GM19438 (cell line): ENCODE data around the gene KLHL22.
"Not testable (repeated sequence)": the region's sequence is repeated elsewhere in the genome, so short reads cannot be mapped to it uniquely, and the experiment has no call there.

Experiments used
- ATAC-seq: cut with Tn5 transposase; IDR thresholded peaks from one replicate; pipeline ENCODE4 v1.9.1; 2021; ENCODE audit warnings: low read depth; ENCODE audit not compliant: unreplicated experiment

KLHL22 gene

DNA sequence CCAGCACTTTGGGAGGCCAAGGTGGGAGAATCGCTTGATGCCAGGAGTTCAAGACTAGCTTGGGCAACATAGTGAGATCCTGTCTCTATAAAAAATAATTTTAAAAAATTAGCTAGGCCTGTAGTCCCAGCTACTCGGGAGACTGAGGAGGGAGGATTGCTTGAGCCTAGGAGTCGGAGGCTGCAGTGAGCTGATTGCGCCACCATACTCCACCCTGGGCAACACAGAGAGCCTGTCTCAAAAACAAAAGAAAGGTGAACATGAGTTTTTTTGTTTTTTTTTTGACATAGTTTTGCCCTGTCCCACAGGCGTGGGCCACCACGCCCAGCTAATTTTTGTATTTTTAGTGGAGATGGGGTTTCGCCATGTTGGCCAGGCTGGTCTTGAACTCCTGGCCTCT, 29.5 kb upstream of the KLHL22 start:
- ATAC-seq: no peak

DNA sequence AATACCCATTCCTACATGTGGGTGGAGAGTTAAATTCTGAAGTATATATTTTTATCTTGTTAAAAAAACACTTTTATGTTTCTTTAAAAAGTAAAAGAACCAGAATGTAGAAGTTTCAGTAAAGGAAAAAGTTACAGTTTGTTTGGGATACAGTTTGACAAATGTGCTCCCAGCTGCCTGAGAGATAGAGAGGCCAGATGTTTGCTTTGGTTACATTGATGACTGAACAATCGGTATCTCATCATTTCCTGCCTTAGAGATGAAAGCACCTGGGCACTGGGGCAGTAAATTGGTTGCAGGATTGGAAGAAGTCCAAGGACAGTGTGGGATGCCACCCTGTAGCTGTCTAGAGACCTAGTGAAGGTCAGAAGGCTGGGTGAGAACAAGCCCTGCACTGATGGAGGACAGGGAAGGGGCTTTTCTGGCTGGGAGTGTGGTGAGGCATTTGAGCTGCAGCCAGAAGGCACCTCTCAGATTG, 28.4 kb upstream of the KLHL22 start:
- no peak for ATAC-seq

DNA sequence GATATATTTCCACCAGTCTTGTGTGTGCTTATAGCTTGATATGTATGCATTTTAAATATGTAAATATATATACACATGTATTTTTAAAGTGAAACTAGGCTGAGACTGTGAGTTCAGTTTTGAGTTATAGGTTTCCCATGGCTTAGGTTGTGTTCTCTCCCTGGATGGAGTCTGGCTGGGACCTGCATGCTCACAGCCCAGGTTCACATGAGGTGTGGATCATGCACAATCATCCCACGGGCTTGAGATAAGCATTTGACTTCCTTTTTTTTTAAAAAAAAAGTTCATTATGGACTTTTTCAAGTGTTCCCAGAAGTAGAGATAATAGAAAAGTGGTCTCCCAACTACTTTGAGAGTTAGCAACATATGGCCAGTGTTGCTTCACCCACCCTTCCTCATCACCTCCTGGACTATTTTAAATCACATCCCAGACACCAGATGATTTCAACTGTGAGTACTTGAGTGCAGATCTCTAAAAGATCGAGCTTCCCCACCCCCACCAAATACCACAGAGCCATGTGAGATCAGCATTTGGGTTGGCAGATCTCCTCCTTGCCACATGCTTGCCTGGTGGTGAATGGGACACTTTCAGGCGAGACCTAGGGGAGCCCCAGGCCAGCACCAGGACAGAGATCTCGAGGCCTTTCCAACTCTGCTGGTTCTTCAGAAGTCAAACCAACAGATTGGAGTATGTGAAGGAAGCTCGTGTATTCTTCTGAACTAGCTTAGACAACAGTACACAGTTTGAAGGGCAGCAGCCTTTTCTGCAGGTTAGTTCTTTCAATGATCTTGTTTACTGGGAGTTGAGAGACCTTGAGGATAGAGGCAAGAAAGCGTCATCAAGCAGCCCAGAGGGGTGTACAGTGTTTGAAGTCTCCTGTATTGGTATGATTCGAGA, 27.7 kb upstream of the KLHL22 start:
- ATAC-seq: no peak

DNA sequence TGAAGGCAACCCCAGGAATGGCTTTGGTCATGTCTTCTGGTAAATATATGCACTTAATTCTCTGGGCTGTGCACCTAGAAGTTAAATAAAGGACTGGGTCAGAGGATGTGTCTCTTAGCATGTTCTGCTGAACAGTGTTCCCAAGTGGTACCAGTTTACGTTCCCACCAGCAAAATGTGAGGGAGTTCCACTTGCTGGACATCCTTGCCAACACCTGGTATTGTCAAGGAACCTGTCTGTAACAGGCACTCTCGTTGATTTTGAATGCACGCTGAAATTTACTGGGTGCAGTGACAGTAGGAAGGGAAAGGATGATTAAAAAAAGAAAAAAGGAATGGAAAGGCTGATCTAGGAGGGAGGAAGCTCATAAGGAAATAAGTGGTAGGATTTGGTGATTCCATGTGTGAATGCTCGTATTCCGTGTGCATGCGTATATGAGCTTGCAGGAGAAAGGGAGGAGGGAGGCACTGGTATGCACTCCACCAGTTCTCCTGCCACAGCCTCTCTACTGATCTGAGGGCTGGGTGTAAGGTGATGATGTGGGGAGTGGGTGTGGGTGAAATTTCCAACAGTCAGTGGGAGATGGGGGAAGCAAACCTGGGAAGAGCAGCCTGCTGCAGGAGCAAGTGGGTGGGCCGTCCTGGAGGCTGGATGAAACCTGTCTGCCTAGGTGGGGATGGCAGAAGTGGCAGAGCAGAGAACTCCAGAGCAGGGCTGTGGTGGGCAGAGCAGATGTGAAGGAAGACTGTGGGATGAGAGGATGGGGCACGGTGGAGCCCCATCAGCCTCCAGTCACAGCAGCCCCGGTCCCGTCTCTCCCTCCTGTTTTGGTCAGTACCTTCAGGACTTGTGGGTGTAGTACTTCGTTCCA, 26.8 kb upstream of the KLHL22 start:
- no peak for ATAC-seq

DNA sequence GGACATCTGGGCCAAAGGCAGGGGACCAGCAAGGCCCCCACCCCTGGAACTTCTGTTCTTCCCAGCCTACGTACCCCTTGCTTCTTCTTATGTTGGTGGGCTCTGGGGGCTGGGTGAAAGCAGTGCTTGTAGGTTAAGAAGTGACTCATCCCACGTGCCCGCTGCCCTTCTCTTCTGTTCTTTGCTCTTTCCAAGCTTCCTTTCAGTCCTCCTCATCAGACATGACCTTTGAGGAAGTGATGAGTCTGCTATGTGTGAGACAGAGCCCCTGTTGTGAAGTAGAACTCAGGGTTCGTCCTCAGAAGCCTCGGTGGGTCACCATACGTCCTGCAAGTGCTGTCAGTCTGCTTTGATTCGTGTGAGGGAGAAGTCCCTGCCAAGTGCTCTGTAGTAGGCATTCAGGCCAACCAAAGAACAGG, 24.5 kb upstream of the KLHL22 start:
- ATAC-seq: no peak

DNA sequence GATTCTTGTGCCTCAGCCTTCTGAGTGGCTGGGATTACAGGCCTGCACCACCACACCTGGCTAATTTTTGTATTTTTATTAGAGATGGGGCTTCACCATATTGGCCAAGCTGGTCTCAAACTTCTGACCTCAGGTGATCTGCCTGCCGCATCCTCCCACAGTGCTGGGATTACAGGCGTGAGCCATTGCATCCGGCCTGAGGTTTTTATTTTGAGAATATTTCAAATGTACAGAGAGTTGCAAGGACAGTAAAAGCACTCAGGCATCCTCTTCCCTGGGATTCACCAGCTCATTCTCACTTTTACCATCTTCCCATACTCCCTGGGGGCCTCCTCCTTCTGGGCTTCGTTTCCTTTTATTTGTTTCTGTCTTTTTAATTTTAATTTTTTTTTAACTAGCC, 24.0 kb upstream of the KLHL22 start:
- ATAC-seq: no peak

DNA sequence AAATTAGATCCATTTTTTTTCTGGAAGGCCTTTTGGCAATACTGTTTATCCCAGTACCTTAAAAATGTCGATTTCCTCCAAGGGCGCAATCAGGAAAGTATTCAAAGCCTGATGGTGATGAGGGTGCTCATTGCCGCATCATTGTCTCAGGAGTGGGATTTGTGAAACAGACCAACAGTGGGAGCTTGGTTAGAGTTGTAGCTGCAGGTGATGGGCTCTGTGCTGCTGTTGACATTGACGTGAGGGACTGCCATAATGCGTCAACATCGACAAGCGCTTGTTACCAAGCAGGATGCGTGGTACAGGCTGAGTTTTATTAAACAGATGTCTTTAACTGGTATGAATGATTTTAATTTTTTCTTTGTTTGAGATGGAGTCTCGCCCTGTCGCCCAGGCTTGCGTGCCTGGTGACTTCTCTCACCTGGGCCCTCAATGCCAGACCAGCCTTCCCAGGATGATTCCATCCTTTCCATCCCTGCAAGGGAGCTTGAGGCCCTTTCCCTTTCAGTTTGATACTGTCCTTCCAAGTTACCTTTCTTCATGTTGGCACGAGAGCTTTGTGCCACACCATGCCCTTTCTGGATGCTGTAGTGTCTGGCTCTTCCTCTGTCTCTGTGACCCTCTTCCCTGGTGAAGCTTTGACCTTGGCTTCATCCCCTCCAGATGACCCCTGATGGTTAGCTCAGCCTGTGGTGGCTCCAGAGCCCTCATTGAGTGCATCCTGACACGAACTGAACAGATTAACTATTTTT, 22.4 kb upstream of the KLHL22 start:
- ATAC-seq: no peak

DNA sequence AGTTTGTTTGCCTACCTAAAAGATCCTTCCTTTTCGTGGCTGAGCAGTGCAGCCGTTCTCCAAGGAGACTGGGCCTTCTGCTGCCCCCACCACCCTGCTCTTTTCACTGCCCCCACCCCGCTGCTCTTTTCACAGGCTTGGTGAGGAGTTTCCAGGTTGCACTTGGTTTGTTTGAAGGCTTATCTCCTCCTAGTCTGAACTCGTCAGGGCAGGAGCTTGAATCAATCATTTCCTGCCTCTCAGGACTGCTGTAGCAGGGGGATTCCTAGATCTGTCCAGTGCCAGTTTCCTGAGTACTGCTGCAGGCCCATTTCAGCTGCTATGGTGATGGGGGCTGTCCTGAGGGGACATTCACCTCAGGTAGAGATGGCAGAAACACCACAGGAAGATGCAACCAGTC, 21.8 kb upstream of the KLHL22 start:
- ATAC-seq: no peak

DNA sequence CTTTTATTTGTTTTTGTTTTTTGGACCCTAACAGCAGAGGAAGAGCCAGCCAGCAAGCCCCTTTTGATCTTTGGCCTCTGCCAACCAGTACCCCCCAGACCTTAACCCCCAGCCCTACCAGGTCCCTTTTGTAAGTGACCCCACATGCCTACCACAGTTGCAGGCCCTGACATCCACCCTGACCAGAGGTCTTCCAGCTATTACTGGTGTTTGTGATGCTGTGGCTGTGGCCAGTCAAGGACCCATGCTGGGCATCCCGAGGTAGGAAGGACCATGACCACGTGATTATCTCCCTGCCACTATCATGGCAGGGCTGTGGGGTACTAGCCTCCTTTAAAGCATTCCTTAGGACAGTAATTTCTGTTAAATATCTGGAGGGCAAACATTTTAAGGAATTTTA, 20.8 kb upstream of the KLHL22 start:
- no peak for ATAC-seq

DNA sequence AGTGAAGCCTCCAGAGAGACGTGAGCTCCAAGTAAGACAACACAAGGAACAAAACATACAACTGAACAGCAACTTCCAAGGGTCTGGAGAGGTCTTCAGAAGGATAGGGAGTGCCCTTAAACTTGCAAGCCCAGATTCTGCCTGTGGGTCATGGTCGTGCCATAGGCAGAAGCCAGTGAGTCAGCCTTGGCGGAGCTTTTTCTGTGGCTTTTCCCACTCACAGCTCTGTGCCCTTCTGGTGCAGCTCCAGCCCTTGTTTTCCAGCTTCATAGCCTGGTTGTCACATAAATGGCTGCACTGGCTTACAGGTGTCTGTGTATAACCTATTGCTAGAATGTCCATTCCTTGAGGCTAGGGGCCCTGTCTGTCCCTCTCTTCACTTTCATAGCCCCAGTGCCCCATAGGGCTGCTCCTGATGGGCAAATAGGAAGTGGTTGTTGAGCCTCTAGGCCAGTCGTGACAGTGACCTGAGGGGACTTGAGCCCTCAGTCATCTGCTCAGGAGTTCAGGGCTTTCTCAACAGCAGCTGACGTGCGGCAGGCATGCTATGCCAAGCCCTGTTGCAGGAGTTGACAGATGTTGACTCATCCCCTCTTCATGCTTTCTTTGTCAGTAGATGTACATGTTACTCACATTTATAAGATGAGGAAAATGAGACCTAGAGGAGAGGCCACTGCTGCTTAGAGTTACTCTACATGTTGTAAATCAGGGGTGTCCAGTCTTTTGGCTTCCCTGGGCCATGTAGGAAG, 19.2 kb upstream of the KLHL22 start:
- ATAC-seq: no peak

DNA sequence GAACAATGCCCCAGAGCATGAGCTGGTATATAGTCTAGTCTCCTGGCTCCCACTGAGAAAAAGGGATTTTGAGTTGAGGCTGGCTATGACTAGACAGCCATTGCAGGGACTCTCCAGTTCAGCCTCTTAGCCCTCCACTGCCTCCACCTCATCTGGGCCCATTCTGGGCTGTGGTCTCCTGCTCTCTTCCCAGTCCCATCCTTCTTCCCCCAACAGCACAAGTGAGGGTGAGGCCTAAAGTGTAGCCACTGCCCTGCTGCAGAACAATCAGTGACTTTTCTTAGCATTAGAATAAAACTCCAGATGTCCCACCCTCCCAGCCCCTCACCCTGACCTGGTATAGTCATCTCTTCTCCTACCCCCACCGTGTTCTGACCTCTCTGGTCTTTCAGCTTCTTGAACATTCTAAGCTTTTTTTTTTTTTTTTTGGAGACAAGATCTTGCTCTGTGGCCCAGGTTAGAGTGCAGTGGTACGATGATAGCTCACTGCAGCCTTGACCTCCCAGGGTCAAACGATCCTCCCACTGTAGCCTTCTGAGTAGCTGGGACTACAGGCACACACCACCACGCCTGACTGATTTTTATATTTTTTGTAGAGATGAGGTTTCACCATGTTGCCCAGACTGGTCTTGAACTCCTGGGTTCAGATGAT, 16.1 kb upstream of the KLHL22 start:
- ATAC-seq: no peak

DNA sequence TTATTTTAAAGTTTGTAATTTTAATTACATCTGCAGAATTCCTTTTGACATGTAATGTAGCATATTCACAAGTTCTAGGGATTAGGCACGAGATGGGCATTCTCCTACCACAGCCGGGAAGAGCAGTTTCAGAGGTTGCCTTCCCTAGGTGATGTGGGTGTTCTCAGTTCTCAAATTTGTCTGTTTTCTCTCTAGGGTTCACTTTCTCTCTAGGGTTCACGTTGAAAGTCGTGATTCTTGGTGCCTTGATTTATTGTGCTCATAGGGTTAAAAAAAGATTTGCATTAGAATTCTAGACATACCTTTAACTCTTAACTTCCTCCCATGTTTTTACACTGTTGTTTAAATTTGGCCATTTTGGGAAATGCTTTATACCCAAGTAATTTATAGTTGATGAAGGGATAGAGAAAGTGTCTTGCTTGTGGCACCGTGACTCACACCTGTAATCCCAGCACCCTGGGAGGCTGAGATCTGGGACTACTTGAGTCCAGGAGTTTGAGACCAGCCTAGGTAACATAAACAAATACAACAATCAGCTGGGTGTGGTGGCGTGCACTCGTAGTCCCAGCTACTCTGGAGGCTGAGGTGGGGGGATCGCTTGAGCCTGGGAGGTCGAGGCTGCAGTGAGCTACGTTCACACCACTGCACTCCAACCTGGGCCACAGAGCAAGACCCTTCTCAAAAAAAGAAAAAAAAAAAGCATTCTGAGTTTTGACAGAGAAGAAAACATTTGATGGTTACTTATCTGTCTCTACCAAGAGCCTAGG, 15.4 kb upstream of the KLHL22 start:
- ATAC-seq: no peak

DNA sequence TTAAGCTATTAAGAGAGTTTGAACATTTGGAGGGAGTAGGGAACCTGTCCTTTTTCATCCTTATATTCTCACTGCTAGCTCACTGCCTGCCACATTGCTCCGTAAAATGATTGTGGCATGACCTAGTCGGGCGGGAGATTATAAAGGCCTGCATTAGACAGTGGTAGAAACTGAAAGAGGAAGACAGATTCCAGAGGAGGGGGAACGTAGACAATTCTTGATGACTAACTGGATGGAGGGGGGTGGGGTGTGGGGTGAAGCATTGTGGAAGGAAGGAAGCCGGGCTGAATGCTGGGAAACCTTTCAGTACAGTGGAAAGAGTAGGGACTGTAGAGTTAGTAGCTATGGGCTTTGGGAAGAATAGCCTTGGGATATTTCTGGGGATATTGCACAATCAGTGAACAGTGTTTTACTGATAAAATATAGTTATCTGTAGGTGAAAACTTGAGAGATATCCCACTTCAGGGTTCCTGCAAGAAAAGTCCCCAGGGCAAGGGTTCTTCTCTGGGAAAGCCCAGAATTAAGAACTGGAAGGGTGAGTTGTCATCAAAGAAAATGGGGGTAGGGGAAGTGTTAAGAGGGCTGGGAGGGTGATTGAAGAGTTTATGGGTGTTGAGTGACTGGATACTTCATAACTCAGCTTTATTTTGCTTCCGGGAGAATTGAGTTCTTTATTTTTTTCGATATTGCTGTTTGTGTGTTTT, 13.9 kb upstream of the KLHL22 start:
- no peak for ATAC-seq

DNA sequence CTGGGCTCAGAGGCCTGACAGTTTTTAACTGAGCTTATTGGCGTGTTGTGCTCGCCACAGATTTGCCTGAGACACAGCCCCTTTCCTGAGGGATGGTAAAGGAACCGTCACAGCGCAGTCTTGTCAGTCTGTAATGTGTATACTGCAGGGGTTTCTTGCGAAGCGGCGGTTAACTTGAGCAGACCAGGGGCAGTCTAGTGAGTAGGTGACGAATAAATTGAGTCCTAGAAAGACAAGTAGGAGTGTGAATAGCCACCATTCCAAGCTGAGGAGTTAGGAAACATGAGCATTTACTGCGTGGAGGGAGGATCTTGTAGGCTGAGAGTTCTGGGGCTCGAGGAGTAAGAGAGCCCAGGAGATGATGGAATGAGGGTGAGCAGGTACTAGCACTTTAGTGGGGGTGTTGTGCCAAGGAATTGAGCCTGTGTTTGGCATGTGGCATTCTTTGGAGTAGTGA, 13.2 kb upstream of the KLHL22 start:
- no peak for ATAC-seq

DNA sequence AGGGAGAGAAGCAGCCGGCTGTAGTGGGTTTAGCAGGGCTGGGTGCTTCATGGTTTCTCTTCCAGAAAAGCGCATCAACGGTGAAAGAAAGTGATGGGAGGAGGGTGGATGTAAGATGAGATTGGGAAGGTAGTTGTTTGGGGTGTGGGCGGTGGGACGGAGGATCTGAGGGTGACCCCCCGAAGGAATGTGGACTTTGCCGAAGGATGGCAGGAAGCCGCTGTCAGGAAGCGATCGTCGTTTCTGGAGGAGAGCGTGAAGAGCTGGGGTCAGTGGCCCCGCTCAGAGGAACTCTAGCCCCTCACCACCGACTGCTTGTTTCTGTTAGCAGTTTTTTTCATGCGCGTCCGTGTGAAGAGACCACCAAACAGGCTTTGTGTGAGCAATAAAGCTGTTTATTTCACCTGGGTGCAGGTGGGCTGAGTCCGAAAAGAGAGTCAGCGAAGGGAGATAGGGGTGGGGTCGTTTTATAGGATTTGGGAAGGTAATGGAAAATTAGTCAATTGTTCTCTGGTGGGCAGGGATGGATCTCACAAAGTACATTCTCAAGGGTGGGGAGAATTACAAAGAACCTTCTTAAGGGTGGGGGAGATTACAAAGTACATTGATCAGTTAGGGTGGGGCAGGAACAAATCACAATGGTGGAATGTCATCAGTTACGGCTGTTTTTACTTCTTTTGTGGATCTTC, 12.6 kb upstream of the KLHL22 start:
- not testable (repeated sequence) for ATAC-seq

DNA sequence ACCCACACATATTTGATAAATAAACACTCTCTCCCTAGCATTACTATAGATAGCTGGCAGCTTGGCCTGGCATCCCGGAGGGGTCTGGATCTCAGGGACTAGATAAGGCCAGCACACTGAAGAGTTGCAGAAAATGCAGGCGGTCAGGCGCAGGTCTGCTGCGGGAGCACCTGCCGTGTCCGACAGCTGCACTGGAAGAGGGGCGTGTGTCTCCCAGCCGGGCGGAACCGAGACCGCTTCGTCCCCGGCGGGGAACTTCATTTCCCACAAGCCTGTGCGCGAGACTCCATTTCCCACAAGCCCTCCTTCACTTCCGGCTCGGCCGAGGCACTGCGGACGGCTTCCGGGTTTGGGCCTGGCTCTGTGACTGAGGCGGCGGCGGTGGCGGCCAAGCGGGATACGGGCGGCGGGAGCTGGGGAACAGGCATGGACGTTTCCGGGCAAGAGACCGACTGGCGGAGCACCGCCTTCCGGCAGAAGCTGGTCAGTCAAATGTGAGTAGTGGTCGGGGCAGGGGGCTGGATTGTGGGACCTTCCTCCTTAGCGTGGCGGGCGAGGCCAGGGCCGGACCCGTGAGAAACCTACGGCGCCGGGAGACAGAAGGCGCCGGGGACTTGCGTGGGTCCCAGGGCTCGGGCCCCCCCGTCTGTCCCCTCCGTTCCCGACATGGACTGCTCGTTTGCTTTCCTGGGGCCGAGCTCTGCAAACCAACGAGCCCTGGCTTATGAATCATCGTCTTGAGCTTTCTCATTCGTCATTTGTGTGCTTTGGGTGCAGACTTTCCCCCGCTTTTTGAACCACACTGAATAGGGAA, 11.9 kb upstream of the KLHL22 start, which contains the start of gene MED15:
MED15 (plus strand) TSS at position 358 of the 814 bp plus-strand sequence; CDS start at position 427, 69 bp downstream.
- ATAC-seq: peak; percentile 73
